ENCODE measurements around the gene SYNM. TPM values are rescaled to one million over a fixed set of nuclear protein-coding genes. Genes with fewer than 3 reads are reported as not detected.
A peak's percentile ranks its signal among the peaks of the same experiment; 100 is the strongest.

The SYNM gene
- total RNA-seq = 5.5 and 5.9 TPM in 2 replicates
- long read RNA-seq, partial matches to known transcripts = 2 of 9 reads
- long read RNA-seq, other reads (novel, unspliced or antisense) = 7 of 9 reads

- TF ChIP-seq CTCF (IDR thresholded peaks at IDR 0.05) = peak; percentile 92
- no peak within 1 kb of the TSS for H3K27ac Mint-ChIP-seq (ENCODE audit: unreplicated experiment)
- peaks cover 10% of the 10 kb centered on the region for H3K27me3 Mint-ChIP-seq (ENCODE audit: unreplicated experiment)
Observed at GRCh38 chr15:99104788-99105513, at the start of gene SYNM. Gene SYNM (plus strand): TSS chr15:99105080. CDS start chr15:99105200, 120 bp downstream.

GRCh38 chr15:99055555-99056134 is 49.2 kb upstream of the SYNM start:
- Mint-ChIP-seq H3K4me1 (ENCODE audit: unreplicated experiment) (peaks cover 9% of the 10 kb centered on the region), H3K36me3 (ENCODE audit: unreplicated experiment) (no peaks in the 10 kb centered on the region), H3K27me3 (ENCODE audit: unreplicated experiment) (peaks cover 2% of the 10 kb centered on the region), H3K4me3 (ENCODE audit: unreplicated experiment) (no peak overlapping the region), H3K9me3 (ENCODE audit: unreplicated experiment) (no peaks in the 10 kb centered on the region), H3K27ac (ENCODE audit: unreplicated experiment) (no peak overlapping the region)
- TF ChIP-seq CTCF (IDR thresholded peaks at IDR 0.05) = no peak
- DNase-seq (ENCODE audit: extremely low spot score, unreplicated experiment) = no peak

More at GRCh38 chr15:99104788-99105513, at the start of gene SYNM:
- H3K4me3 Mint-ChIP-seq (ENCODE audit: unreplicated experiment) = peak within 1 kb of the TSS; percentile 71
- DNase-seq (ENCODE audit: extremely low spot score, unreplicated experiment) = peak; percentile 91
- peaks cover 16% of the 10 kb centered on the region for H3K4me1 Mint-ChIP-seq (ENCODE audit: unreplicated experiment)
- no peaks in the 10 kb centered on the region for H3K36me3 Mint-ChIP-seq (ENCODE audit: unreplicated experiment)
- no peaks in the 10 kb centered on the region for H3K9me3 Mint-ChIP-seq (ENCODE audit: unreplicated experiment)

GRCh38 chr15:99057020-99057419 is 47.9 kb upstream of the SYNM start:
- peaks cover 9% of the 10 kb centered on the region for H3K4me1 Mint-ChIP-seq (ENCODE audit: unreplicated experiment)
- no peaks in the 10 kb centered on the region for H3K9me3 Mint-ChIP-seq (ENCODE audit: unreplicated experiment)
- no peak for TF ChIP-seq CTCF (IDR thresholded peaks at IDR 0.05)
- H3K27me3 Mint-ChIP-seq (ENCODE audit: unreplicated experiment) = peaks cover 2% of the 10 kb centered on the region
- DNase-seq (ENCODE audit: extremely low spot score, unreplicated experiment) = no peak
- no peak overlapping the region for H3K27ac Mint-ChIP-seq (ENCODE audit: unreplicated experiment)
- no peaks in the 10 kb centered on the region for H3K36me3 Mint-ChIP-seq (ENCODE audit: unreplicated experiment)
- H3K4me3 Mint-ChIP-seq (ENCODE audit: unreplicated experiment) = no peak overlapping the region

GRCh38 chr15:99057697-99058420 is 47.0 kb upstream of the SYNM start:
- Mint-ChIP-seq H3K4me3 (ENCODE audit: unreplicated experiment) (peak overlapping the region; percentile 70), H3K9me3 (ENCODE audit: unreplicated experiment) (no peaks in the 10 kb centered on the region)

More at GRCh38 chr15:99057697-99058420, 47.0 kb upstream of the SYNM start:
- Mint-ChIP-seq H3K27ac (ENCODE audit: unreplicated experiment) (peak overlapping the region; percentile 18), H3K27me3 (ENCODE audit: unreplicated experiment) (peaks cover 2% of the 10 kb centered on the region), H3K4me1 (ENCODE audit: unreplicated experiment) (peaks cover 9% of the 10 kb centered on the region), H3K36me3 (ENCODE audit: unreplicated experiment) (no peaks in the 10 kb centered on the region)
- TF ChIP-seq CTCF (IDR thresholded peaks at IDR 0.05) = no peak
- no peak for DNase-seq (ENCODE audit: extremely low spot score, unreplicated experiment)

Measured in osteocyte (in vitro differentiated cells).